Activated naive CD8-positive, alpha-beta T cell treated with anti-CD3 and anti-CD28 coated beads, Interleukin-2, amount 50 U/mL, for 16 hours (primary cell): ENCODE data around the gene SLC28A3.
"Not testable (repeated sequence)": the region's sequence is repeated elsewhere in the genome, so short reads cannot be mapped to it uniquely, and the experiment has no call there.

ENCODE experiments used
- DNase-seq: peaks from one replicate; pipeline ENCODE4 v3.0.0-alpha.2; 2020; ENCODE audit warnings: low read depth, low spot score

Gene SLC28A3, protein sequence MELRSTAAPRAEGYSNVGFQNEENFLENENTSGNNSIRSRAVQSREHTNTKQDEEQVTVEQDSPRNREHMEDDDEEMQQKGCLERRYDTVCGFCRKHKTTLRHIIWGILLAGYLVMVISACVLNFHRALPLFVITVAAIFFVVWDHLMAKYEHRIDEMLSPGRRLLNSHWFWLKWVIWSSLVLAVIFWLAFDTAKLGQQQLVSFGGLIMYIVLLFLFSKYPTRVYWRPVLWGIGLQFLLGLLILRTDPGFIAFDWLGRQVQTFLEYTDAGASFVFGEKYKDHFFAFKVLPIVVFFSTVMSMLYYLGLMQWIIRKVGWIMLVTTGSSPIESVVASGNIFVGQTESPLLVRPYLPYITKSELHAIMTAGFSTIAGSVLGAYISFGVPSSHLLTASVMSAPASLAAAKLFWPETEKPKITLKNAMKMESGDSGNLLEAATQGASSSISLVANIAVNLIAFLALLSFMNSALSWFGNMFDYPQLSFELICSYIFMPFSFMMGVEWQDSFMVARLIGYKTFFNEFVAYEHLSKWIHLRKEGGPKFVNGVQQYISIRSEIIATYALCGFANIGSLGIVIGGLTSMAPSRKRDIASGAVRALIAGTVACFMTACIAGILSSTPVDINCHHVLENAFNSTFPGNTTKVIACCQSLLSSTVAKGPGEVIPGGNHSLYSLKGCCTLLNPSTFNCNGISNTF

DNA sequence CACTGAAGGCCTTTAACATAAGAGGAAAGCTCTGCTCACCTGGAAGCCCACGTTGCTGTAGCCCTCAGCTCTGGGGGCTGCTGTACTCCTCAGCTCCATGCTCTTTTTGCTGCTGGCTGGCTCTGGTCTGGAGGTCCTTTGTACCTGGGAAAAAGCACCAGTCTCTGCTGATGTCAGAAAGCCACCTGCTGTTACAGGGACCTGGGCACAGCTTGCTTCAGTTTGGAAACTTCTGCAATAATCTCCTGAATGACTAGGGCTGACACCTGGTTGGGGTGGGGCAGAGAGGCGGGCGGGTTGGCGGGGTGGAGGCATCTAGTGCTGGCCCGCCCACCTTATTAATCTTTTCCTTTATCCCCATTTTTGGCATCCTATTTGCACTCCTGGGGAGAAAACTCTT is at the start of gene SLC28A3:
TSS of gene SLC28A3 (minus strand) at position 224 of the 400 bp plus-strand sequence. CDS start at position 99, 125 bp downstream.
- DNase-seq, result no peak

DNA sequence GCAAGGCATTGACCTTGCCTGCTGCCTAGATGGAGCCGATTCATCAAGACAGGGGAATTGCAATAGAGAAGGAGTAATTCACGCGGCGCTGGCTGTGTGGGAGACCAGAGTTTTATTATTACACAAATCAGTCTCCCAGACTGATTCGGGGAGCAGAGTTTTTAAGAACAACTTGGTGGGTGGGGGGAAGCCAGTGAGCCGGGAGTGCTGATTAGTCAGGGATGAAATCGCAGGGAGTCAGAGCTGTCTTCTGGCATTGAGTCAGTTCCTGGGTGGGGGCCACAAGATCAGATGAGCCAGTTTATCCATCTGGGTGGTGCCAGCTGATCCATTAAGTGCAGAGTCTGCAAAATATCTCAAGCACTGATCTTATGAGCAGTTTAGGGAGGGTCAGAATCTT is 49.7 kb upstream of the SLC28A3 start:
- DNase-seq, result not testable (repeated sequence)

DNA sequence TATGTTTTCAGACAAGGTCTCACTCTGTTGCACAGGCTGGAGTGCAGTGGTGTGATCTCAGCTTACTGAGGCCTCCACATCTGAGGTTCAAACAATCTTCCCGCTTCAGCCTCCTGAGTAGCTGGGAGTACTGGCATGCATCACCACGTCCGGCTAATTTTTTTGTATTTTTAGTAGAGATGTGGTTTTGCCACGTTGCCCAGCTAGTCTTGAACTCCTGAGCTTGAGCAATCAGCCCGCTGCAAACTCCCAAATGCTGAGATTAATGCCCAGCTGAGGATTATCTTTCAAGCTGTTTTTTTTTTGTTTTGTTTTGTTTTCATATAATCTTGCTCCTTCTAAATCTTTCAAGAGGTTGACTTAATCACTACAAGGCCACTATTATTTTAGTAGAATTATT is 47.3 kb upstream of the SLC28A3 start:
- no peak for DNase-seq

DNA sequence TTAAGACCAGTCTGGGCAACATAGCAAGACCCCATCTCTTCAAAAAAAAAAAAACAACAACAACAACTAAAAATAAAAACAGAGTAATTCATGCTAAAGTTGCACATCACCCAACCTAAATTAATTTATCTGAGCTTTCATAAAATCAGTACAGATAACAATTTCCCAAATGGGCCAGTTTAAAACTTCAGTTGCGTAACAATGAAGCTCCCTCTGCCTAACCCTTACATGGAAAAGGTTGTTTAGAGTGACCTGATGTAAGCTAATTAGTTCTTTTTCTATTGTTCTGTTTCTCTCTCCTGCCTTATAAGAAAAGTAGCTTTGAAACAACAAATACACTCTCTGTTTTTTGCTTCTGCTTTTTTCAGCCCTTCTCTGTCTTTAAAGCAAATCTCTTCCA is 46.2 kb upstream of the SLC28A3 start:
- DNase-seq, result no peak

DNA sequence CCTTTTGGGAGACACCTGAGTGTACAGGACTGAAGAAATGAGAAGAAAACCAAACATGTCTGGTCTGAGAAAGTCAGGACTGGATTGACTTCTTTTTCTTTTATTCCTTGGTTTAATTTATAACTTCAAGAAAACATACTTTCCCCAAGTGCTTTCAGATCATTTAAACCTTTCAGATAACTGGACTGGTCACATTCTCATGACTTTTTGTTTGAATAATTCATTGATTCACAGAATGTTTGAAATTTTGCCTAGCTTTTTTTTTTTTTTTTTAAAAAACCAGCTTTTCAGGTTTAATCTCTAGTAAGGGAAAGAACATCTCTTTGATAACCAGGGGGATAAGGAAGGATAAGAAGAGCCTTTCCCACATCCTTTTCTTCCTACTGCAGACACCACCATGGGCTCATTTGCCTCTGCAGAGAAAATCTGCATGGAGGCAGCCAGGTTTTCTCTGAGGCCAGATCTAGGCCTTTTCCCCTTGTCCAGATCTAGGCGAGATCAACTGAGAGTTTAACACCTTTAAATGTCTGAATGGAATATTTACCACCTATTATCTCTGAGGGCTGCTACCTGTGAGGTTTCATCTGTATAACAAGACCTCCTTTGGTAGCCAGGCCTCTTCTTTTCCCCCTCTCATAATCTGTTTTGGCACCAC is 45.0 kb upstream of the SLC28A3 start:
- DNase-seq, result no peak

DNA sequence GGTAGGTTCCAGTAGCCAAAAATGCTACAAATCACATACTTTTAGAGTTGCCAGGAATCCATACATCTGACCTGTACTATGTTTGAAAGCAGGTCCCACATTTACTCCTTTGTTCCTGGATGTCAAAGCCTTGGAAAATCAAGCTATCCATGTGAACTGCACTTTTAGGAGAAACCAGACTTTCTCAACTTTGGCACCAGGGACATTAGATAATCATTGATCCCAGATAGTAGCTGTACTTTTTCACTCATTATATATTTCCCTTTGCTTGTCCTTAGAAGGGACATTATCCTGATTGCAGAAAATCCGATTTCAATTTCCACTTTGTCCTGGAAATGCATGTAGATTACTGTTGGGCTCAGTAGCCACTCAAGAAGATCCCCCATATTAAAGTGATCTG is 44.1 kb upstream of the SLC28A3 start:
- no peak for DNase-seq

DNA sequence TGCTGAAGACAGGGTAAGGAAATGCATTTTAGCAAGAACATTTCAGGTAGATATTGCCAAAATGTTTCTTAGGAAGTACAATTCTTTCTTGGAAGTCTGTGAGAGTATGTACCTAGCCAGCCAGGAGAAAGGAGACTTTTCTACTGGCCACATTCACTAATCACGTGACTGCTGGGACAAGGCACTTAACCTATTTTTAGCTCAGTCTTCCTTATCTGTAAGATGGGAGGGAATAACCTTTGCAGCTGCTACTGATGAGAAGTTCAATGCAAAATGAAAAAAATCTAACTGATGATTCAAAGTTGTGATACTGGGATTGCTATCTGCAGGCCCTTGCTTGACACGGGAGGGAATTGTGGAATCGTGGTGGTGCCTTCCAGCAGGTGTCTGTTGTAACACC is 42.6 kb upstream of the SLC28A3 start:
- DNase-seq, result no peak

DNA sequence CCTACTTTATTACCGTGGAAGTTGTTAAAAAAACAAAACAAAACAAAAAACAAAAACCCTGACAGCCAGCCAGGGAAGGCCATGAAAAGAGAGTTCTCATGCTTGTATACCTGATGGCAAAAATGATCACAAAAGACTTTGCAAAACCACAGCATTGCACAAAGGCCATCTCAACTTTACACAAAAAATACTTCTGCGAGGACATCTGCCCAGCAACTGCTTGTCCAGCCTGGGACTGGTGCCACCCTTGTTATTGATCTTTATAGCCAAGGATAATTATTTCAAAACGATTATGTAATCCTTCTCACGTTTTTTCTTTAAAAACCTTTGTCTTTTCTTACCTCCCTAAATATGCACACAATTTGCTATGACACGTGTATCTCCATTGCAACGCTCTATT is 42.2 kb upstream of the SLC28A3 start:
- DNase-seq, result no peak

DNA sequence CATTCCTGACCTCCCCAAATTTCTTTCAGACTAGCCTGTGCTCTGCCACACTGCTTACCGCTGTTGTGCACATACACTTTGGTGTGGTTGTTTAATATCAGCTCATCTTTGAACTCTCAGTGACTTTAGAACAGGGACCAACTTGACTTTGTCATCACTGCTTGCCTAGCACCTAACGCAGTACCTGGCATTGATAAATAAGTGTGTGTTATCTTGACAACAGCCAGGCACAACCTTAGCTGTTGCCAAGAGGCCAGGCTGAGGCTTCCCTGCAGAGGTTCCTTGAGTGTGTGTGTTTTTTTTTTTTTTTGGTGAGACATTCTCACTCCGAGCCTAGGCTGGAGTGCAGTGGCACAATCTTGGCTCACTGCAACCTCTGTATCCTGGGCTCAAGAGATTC is 41.0 kb upstream of the SLC28A3 start:
- DNase-seq, result no peak

DNA sequence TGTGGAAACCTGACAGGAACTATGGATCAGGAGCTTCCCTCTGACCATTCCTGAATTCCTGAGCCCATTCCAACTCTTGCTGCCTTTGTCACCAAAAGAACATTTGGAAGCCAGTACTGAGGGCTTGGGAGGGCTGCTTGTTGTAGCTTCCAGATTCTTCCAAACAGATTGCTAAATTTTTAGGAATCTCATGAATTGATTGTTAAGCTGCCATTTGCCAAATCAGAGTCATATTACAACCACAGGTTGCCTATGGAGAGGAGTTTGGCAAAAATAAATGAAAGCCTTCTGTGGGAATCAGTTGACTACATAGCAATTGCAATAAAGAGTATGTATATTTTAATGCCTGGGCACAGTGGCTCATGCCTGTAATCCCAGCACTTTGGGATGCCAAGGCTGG is 39.2 kb upstream of the SLC28A3 start:
- DNase-seq, result no peak

DNA sequence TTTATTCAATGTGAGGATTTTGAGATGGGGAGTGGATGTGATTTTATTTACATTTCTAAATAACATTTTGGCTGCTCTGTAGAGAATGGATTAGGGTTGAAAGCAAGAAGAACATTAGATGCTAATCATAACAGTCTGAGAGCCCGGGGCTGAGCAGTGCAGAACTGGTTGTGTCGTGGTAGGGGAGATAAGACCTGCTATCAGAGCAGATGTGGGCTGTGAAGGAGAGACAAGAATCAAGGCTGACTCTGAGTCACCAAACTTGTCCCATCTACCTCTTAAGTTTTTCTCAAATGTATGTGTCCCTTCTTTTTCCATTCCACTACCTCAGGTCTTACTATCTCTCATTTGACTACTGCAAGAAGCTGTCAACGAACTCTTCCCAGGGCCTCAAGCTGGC is 35.4 kb upstream of the SLC28A3 start:
- no peak for DNase-seq

DNA sequence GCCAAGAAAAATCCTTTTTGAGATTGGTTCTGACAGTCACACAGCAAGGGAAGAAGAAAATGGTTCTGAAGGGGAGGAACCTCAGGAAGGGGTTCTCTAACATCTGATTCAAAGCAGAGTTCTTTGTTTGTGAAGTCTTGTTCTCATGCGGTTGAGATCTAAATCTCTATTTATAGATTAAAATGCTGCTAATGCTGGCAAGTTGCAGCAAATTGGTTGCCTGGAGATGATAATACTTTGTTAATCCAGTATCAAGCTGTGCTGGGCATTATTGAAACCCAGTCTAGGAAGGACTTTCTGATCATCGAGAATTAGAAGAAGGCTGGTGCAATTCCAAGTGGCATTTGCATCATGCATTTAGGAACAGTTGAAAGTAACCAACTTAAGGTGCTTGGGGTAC is 34.0 kb upstream of the SLC28A3 start:
- no peak for DNase-seq

DNA sequence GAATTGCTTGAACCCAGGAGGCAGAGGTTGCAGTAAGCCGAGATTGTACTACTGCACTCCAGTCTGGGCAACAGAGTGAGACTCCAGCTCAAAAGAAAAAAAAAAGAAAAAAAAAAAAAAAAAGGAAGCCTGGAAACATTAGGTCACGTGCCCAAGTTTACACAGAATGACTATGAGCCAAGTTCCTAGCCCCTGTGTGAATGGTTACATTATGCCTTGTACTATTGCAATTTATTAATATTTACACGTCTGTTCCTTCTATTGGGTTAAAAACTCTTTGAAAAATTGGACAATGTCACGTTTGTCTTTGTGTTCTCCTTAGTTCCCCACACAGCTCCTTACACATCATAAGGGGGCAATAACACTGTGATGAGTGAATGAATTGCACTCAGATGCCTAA is 33.5 kb upstream of the SLC28A3 start:
- DNase-seq, result no peak

DNA sequence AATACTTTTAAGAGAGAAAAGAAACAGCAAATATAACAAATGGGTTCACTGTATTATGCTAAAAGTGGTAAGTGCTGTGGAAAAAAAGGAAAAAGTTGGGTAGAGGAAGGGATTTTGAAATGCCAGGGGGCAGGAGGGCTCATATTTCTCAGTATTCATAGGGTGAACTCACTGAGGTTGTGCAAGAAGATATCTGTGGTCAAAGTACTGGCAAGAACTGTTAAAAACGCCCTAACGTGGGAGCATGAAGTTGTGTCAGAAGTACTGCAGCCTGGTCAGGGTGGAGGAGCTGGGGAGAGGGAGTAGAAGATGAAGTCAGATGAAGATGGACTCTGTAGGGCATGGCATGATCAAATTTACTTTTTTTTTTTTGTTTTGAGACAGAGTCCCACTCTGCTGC is 31.2 kb upstream of the SLC28A3 start:
- DNase-seq, result no peak

DNA sequence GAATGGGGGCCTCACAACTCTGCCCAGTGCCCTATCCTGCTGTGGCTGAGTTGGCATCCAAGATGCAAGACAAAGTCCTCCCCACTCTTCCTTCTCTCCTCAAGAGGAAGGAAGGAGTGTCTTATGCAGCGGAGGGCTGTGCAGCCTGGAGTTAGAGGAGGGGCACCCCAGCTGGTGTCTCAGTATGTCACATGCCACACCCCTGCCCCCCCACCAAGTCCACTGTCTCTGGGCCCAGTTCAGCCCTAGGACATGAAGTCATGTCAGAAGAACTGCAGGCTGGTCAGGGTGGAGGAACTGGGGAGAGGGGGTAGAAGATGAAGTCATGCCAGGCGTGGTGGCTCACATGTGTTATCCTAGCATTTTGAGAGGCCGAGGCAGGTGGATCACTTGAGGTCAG is 28.0 kb upstream of the SLC28A3 start:
- DNase-seq, result no peak

DNA sequence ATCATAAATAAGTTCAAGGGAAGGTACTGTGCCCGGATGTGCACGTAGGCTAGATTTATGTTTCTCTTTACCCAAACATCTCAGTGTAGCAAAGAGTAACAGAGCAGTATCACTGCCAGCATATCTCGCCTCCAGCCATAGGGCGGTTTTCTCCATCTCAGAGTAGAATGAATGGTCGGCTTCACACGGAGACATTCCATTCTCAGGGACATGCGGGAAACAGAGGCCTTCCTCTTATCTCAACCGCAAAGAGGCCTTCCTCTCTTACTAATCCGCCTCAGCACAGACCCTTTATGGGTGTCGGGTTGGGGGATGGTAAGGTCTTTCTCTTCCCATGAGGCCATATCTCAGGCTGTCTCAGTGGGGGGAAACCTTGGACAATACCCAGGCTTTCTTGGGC is 27.2 kb upstream of the SLC28A3 start:
- DNase-seq, result not testable (repeated sequence)

DNA sequence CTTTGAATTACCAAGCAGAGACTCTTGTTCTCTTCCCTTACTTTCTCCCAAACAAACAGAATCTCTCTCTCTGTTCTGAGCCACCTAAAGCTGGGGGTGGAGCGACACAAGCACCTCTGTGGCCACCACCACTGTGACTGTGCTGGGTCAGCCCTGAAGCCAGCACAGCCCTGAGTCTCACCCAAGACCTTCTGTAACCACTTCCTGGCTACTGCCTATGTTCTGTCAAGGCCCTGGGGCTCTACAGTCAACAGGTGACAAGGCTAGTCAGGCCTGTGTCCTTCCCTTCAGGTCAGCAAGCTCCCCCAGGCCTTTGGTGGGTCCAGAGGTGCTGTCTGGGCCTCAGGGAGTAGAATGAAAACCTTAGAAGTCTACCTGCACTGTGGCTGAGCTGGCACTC is 26.1 kb upstream of the SLC28A3 start:
- DNase-seq, result no peak

DNA sequence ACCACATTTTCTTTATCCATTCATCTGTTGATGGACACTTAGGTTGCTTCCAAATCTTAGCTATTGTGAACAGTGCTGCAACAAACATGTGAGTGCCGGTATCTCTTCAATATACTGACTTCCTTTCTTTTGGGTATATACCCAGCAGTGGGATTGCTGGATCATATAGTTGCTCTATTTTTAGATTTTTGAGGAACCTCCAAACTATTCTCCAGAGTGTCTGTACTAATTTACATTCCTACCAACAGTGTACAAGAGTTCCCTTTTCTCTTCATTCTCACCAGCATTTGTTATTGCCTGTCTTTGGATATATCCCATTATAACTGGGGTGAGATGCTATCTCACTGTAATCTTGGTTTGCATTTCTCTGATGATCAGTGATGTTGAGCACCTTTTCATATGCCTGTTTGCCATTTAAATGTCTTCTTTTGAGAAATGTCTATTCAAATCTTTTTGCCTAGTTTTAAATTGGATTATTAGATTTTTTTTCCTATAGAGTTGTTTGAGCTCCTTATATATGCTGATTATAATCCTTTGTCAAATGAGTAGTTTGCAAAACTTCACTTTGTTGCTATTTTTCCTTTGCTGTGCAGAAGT is 24.4 kb upstream of the SLC28A3 start:
- not testable (repeated sequence) for DNase-seq

DNA sequence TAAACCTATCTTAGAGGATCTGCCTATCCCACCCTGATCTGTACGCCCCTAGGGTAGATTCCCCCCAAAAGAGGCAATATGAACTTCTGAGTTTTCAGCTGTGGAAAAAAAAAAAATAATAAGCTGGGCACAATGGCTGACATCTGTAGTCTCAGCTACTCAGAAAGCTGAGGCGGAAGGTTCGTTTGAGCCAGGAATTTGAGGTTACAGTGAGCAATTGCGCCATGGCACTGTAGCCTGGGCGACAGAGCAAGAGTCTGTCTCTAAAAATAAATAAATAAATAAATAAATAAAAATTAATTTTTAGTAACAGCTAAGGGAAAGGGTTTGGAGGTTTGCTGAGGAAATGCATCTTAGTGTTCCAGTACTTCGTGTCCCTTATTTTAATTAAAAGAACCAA is 21.1 kb upstream of the SLC28A3 start:
- DNase-seq, result no peak

DNA sequence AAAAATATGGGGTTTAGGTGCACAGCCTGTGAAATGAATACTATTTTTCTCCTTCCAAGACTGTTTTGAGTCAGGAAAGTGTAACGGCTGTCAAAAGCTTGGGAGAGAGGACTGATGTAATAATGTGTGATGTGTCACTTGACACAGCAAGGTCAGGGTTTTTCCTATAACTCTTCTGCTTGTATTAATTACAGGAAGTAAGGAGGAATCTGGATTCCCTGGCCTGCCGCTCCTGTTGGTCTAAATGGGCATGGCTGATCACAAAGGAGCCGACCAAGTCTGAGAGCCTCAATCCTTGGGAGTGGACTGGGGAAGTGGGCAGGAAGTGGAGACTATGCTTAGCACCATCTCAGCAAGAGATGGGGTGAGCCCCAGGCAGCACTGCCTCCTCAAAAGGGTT is 16.7 kb upstream of the SLC28A3 start:
- DNase-seq, result no peak

DNA sequence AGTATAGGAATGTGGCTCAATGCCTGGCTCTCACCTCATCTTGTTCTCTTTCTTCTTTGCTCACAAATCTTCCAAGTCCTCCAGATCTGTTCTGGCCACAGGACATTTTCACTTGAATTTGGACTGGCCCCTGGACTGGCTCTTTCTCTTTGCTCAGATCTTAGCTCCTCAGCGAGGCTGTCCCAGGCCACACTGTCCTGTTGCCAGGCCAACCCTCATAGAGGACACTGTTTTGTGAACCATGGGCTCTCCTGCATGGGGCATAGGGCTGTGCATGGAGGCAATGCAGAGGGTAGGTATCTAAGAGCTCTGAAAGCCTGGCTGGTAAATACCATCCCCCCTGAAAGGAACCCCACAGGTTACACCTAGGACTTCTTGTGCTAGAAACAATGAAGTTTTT is 13.5 kb upstream of the SLC28A3 start:
- DNase-seq, result no peak

DNA sequence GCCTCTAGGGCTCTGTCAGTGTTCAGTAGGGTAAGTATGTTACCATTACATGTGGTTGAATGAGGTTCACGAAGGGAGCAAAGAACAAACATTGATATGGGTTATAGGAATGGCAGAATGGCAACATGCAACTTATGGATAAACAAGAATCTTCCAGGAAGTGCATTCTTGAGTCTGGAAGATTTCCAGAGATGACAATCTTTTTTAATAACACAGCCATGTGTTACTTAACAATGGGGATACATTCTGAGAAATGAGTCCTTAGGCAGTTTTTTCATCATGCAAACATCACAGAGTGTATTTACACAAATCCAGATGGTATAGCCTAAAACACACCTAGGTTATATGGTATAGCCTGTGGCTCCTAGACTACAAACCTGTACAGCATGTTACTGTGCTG is 9.1 kb upstream of the SLC28A3 start:
- DNase-seq, result no peak
